HUDEP-2 (cell line): ENCODE results near the gene FCSK.
"Not testable (repeated sequence)": the region's sequence is repeated elsewhere in the genome, so short reads cannot be mapped to it uniquely, and the experiment has no call there.

ENCODE experiments used
- DNase-seq, 76 experiments: peaks; one replicate each; lab custom pipeline; 2025; ENCODE audit not compliant: unreplicated experiment in 76 of 76; lab: John Stamatoyannopoulos, UW

Gene FCSK

DNA sequence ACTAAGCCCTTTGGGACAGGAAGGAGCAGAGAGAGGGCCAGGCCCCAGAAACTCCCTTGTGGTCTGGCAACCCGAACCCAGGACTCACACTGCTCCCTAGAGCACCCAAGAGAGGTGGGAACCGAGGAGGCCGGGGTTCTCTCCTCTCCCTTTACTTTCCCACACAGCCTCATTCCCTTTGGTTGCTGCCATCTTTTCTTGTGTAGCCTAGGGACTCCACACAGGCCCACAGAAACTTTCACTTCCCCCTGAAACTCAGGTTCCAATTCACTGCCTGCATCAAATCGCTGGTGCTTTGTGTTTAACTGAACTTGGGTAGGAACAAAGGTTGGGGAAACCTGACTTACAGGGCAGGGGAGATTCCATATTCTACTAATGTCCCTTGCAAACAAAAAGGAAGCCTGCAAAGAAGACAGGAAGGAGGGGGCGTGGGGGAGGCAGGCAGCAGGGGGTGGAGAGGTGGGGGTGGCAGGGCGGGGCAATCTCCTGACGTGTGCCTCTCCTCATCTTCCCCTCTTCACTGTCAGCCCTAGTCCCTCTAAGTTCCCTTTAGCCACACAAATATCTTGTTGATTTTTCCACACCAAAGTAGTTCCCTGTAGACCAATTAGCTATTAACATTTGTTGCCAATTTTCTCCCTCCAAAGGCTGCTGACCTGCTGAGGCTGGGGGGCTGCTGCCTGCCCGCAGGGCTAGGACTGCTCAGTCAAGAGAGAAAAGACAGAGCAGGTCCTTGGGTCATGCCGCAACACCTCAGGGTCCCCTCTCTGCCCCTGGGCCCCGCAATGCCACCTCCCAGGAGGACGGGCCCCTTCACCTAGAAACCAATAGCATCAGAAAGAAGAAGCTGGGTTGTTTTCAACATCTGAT lies 23.5 kb upstream of the FCSK start:
- peak in 47 of 76 experiments; percentile 9 to 72 (median 46) for DNase-seq

GRCh38 chr16:70432356-70432722 lies 22.1 kb upstream of the FCSK start:
- DNase-seq, result no peak

DNA sequence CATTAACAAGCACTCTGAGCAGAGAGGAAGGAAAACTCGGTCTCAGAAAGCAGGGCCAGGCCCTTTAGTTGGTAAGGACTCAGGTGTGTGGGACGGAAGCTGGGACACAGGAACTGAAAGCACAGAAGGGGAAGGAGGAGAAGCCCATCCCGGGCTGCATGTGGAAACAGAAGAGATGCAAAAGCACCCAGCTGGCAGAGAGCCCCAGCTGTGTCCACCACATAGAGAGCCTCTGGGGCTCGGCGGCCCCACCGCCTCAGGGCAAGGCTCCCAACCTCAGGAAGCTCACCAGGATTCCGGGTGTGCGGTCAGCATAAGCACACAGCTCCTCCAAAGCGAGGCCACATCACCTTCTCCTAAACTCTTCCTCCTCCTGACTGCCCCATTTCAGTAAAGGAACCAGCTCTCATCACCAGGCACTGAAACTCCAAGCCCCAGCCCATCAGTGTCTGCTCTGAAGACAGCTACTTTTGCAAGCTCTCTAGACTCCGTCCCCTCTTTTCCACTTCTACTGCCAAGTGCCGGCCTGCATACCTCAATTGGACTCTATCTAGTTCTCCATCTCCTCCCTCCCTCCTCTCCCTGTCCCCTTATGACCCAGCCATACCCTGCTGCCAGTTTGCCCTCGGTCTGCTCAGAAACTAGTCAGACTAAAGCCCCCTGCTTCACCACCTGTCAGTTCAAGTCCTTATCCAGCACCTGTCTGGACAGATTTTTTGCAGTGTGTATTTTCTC lies 21.5 kb upstream of the FCSK start:
- DNase-seq, result peak in 45 of 76 experiments; percentile 14 to 72 (median 38)

DNA sequence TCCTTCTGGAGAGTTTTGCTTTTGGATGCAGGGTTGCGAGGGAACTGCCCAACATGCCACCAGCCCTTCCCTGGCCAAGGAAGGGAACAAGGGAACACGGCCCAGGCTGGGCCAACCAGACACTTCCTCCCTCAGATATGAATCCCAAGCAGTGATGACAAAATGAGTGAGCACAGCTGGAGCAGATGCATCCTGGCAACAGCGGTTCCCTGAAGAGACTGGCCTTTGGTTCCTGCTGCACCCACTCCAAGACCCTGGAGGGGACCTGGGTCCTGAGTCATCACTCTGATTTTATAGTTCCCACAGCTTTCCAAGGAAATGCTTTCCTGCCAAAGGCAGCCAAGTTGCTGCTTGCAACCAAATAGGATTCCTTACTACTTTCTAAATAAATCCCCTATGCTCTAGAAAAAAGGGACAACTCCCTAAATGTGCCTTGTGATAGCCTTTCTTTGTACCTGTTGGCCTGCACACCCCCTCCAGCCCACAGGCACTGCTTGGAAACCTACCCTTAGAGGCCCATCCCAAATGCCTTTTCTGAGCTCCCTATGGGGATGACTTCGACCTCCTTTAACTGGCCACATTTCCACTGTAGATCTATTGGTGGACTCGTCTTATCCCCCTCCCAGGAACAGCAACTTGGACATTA lies 20.8 kb upstream of the FCSK start:
- DNase-seq, result no peak

GRCh38 chr16:70434484-70435260 lies 19.7 kb upstream of the FCSK start:
- DNase-seq, result no peak

DNA sequence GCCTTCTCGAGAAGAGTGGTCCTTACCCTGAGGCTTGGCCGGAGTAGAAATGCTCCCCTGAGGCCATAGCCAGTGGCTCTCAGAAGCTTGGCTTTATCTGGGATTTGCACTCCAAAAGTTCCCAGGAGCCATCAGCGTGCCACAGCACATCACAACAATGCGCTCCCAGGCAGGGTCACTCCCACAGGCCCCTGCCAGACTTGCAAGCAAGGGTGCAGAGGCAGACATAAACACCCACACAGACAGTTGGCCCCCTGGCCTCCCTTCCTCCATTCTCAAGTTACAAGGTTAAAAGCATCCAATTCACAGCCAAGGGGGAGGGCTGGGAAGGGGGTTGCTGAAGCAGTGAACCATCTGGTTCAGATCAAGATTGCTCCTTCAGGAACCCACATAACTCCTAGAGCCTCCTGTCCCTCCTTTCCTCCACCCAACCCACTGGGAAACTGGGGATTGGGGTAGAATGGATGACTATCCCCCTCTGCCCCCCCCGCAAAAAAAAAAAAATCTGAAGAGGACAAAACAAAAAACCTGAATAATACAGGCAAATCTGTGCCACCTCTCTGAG lies 17.3 kb upstream of the FCSK start:
- DNase-seq, result peak in 2 of 76 experiments; percentile 25 to 36

DNA sequence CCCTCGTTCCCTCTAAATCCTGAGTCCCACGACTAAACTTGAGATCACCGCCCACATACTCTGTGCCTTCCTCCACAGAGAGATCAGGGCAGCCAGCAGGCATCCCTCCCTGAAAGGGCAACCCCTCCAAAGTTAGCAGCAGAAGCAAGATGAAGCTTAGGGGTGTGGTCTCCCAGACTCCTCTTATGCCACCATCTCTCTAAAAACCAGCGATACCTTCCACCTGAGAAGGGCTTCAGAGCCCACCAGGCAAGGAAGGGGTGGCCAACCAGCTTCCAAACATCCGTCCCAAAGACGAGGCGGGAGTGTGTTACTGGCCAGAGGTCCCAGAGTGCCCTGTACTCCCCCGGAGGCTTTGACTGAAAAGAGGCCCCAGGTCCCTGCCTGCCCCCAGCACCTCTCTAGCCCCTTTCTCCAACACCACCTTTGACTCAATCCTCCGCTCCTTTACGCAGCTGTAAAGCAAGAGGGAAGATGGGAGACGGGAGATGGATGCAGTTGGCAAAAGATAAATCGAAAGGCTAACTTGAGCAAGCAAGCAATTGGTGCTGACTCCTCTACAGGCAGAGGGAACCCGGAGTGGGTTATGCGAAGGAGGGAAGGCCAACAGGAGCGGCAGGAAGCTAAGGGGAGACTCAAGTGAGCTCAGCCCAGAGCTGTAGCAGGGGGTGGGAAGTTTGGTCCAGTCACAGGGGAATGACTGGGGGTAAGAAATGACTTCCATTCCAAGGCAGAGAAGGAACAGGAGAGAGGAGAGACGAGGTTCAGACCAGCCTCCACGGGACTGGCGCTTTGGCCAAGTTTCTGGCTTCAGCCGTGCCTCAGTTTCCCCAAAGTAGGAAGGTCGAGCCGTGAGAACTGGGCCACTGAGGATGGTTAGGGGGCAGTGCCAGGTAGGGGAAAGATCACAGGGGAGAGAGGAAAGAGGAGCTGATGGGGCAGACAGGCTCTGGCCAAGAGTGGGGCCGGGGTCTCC lies 16.5 kb upstream of the FCSK start:
- DNase-seq, result peak in 9 of 76 experiments; percentile 11 to 30 (median 19)

- DNase-seq, result peak in 2 of 76 experiments; percentile 42 to 49
These were observed 15.8 kb upstream of the FCSK start for GRCh38 chr16:70438585-70438968.

GRCh38 chr16:70438969-70439862 lies 15.2 kb upstream of the FCSK start, which contains the start of gene ST3GAL2:
ST3GAL2 (minus strand) TSS chr16:70439100; CDS start chr16:70398530, 40,570 bp downstream.
- DNase-seq, result peak in 74 of 76 experiments; percentile 49 to 94 (median 87)

- no peak for DNase-seq
These were observed 14.2 kb upstream of the FCSK start for GRCh38 chr16:70440009-70440692.

GRCh38 chr16:70441406-70441990 lies 12.9 kb upstream of the FCSK start:
- DNase-seq, result no peak

DNA sequence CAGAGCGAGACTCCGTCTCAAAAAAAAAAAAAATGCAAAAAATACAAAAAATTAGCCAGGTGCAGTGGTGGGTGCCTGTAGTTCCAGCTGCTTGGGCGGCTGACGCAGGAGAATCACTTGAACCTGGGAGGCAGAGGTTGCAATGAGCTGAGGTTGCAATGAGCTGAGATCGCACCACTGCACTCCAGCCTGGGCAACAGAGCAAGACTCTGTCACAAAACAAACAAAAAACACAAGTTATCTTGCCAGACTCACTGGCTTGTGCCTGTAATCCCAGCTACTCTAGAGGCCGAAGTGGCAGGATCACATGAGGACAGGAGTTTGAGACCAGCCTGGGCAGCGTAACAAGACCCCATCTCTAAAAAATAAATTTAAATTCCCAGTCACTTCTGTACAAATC lies 12.1 kb upstream of the FCSK start:
- no peak for DNase-seq

DNA sequence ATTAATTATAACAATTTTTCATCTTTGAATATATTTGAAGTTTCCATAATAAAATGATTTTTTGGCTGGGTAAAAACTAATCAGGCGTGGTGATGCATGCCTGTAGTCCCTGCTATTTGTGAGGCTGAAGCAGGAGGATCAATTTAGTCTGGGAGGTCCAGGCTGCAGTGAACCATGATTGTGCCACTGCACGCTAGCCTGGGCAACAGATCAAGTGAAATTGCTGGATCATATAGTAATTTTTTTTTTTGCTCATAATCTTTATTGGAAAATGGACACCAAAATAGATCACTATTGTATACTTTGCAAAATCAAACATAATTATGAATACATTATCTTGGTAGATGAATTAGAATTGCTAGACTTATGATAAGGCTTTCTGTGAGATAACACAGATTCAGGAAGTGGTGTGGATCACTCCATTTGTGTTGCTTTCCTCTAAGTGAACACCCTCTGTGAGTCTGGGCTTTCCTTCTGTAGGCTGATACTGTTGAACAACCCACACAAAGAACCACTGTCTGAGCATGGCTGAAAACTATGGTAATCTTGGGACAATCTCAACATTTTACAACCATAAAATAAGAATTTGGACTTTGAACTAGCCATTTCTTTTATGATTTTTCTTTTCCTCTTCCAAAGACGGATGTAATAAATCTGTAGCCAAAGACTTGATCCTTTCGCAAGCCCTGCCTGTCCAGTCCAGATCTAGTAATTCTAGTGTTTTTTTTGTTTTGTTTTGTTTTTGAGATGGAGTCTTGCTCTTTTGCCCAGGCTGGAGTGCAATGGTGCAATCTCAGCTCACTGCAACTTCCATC lies 9.9 kb upstream of the FCSK start:
- DNase-seq, result no peak

DNA sequence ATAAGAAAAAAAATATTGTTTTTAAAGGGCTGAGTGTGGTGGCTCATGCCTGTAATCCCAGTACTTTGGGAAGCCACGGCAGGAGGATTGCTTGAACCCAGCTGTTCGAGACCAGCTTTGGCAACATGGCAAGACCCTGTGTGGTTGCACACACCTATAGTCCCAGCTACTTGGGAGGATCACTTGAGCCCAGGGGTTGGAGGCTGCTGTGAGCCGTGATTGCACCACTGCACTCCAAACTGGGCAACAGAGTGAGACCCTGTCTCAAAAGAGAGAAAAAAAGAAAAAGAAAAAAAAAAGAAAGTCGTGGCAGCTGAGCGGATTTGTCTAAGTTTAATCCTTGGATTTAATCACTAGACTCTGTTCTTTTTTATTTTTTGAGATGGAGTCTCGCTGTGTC lies 6.3 kb upstream of the FCSK start:
- no peak for DNase-seq

DNA sequence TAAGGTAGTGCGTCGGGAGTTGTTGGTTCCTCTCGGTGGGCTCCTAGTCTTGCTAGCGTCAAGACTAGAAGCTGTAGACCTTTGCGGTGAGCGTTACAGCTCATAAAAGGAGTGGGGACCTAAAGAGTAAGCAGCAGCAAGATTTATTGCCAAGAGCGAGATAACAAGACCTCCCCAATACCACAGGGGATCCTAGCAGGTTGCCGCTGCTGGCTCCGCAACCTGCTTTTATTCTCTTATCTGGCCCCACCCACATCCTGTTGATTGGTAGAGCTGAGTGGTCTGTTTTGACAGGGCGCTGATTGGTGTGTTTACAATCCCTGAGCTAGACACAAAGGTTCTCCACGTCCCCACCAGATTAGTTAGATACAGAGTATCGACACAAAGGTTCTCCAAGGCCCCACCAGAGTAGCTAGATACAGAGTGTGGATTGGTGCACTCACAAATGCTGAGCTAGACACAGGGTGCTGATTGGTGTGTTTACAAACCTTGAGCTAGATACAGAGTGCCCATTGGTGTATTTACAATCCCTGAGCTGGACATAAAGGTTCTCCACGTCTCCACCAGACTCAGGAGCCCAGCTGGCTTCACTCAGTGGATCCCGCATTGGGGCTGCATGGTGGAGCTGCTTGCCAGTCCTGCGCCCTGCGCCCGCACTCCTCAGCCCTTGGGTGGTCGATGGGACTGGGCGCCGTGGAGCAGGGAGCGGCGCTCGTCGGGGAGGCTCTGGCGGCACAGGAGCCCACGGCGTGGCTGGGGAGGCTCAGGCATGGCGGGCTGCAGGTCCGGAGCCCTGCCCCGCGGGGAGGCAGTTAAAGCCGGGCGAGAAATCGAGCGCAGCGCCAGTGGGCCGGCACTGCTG lies 4.0 kb upstream of the FCSK start:
- DNase-seq, result not testable (repeated sequence)
